WTC11 (cell line): ENCODE data around the gene ELOVL5. TPM values are rescaled to one million over a fixed set of nuclear protein-coding genes. Genes with fewer than 3 reads are reported as not detected.

ENCODE experiments used
- ATAC-seq: fragments of 200-7000 bp; cut with Tn5 transposase; 2 replicates; pipeline ENCODE4 v1.10.0; 2021; ENCODE audit warnings: mild to moderate bottlenecking, moderate library complexity
- CTCF ChIA-PET: fragments of 300-600 bp; sonication (Branson Sonifier 250); formaldehyde crosslinking; loops from one replicate; lab custom pipeline; 2021; ENCODE audit warnings: antibody characterized with exemption; lab: Charles Lee
- POLR2A ChIA-PET: fragments of 350-600 bp; sonication (Branson Sonifier 250); formaldehyde crosslinking; loops from one replicate; lab custom pipeline; 2021; ENCODE audit warnings: antibody characterized with exemption; lab: Charles Lee
- DNase-seq: peaks from one replicate; pipeline ENCODE4 v3.0.0; 2021; ENCODE audit warnings: low spot score
- H3K27ac Mint-ChIP-seq: 2 replicates; pipeline ENCODE4 v1.8.0; 2021; ENCODE audit warnings: mixed read lengths
- H3K27me3 Mint-ChIP-seq: 2 replicates; pipeline ENCODE4 v1.8.0; 2021; ENCODE audit warnings: low read depth, mild to moderate bottlenecking, moderate library complexity, mixed read lengths
- H3K36me3 Mint-ChIP-seq: 2 replicates; pipeline ENCODE4 v1.8.0; 2021; ENCODE audit warnings: mixed read lengths
- H3K4me1 Mint-ChIP-seq: 2 replicates; pipeline ENCODE4 v1.8.0; 2022; ENCODE audit warnings: mixed read lengths
- H3K4me3 Mint-ChIP-seq: 2 replicates; pipeline ENCODE4 v1.8.0; 2021; ENCODE audit warnings: mild to moderate bottlenecking, moderate library complexity, mixed read lengths
- H3K9me3 Mint-ChIP-seq: 2 replicates; pipeline ENCODE4 v1.8.0; 2021; ENCODE audit warnings: mixed read lengths
- FOXP1 ChIP-seq: sonication (generic); formaldehyde crosslinking; IDR thresholded peaks from 2 replicates; pipeline ENCODE4 v1.8.0; 2022; ENCODE audit warnings: missing genetic modification reagents, mild to moderate bottlenecking, moderate library complexity, borderline replicate concordance
- GTF2I ChIP-seq: fragments of 250-450 bp; sonication (Bioruptor Pico); conservative IDR thresholded peaks from 2 replicates; pipeline ENCODE4 v1.4.0; 2021; ENCODE audit warnings: mild to moderate bottlenecking
- JUN ChIP-seq: sonication (generic); formaldehyde crosslinking; IDR thresholded peaks from 2 replicates; pipeline ENCODE4 v1.8.0; 2023; ENCODE audit warnings: mild to moderate bottlenecking, missing genetic modification reagents
- NFYB ChIP-seq: sonication (generic); formaldehyde crosslinking; conservative IDR thresholded peaks from 2 replicates; pipeline ENCODE4 v1.8.0; 2022; ENCODE audit warnings: low read depth, missing genetic modification reagents
- SMAD4 ChIP-seq: sonication (generic); formaldehyde crosslinking; IDR thresholded peaks from 2 replicates; pipeline ENCODE4 v1.8.0; 2022; ENCODE audit warnings: mild to moderate bottlenecking, missing genetic modification reagents
- SOX15 ChIP-seq: fragments of 250-450 bp; sonication (Bioruptor Pico); IDR thresholded peaks from 2 replicates; pipeline ENCODE4 v1.9.0; 2021; ENCODE audit warnings: mild to moderate bottlenecking
- SP1 ChIP-seq: sonication (generic); formaldehyde crosslinking; conservative IDR thresholded peaks from 2 replicates; pipeline ENCODE4 v1.8.1; 2022; ENCODE audit warnings: missing genetic modification reagents
- TEAD1 ChIP-seq: sonication (generic); formaldehyde crosslinking; IDR thresholded peaks from 2 replicates; pipeline ENCODE4 v1.8.0; 2022; ENCODE audit warnings: mild to moderate bottlenecking, missing genetic modification reagents
- ZNF219 ChIP-seq: sonication (generic); formaldehyde crosslinking; IDR thresholded peaks from 2 replicates; pipeline ENCODE4 v1.8.0; 2023; ENCODE audit warnings: missing genetic modification reagents, mild to moderate bottlenecking, borderline replicate concordance
- ZNF263 ChIP-seq: sonication (generic); formaldehyde crosslinking; IDR thresholded peaks from 2 replicates; pipeline ENCODE4 v1.8.1; 2022; ENCODE audit warnings: low read depth, mild to moderate bottlenecking, moderate library complexity, missing genetic modification reagents
- ZNF317 ChIP-seq: sonication (generic); formaldehyde crosslinking; IDR thresholded peaks from 2 replicates; pipeline ENCODE4 v1.8.1; 2023; ENCODE audit warnings: low read depth, mild to moderate bottlenecking, moderate library complexity, missing genetic modification reagents, borderline replicate concordance
- ZNF416 ChIP-seq: fragments of 250-450 bp; sonication (Bioruptor Pico); IDR thresholded peaks from 2 replicates; pipeline ENCODE4 v1.9.0; 2021; ENCODE audit warnings: mild to moderate bottlenecking, inconsistent platforms
- ZNF671 ChIP-seq: fragments of 250-450 bp; sonication (Bioruptor Pico); IDR thresholded peaks from 2 replicates; pipeline ENCODE4 v1.8.0; 2021; ENCODE audit warnings: mild to moderate bottlenecking
- total RNA-seq: library from RNA; stranded (reverse); gene quantifications from 3 replicates; pipeline ENCODE4 v1.2.3, GENCODE V29; 2021
- TF ChIP-seq, protein P1 (sequence below): sonication (generic); formaldehyde crosslinking; IDR thresholded peaks from 2 replicates; pipeline ENCODE4 v1.8.0; 2022; ENCODE audit warnings: missing genetic modification reagents
- TF ChIP-seq, protein P2 (sequence below): fragments of 250-450 bp; sonication (Bioruptor Pico); conservative IDR thresholded peaks from 2 replicates; pipeline ENCODE4 v1.9.0; 2021; ENCODE audit warnings: mild to moderate bottlenecking
- TF ChIP-seq, protein P3 (sequence below): sonication (generic); formaldehyde crosslinking; IDR thresholded peaks from 2 replicates; pipeline ENCODE4 v1.8.0; 2022; ENCODE audit warnings: mild to moderate bottlenecking, missing genetic modification reagents
- TF ChIP-seq, protein P4 (sequence below): sonication (generic); formaldehyde crosslinking; IDR thresholded peaks from 2 replicates; pipeline ENCODE4 v1.8.1; 2023; ENCODE audit warnings: mild to moderate bottlenecking, missing genetic modification reagents, moderate library complexity
- TF ChIP-seq, protein P5 (sequence below): fragments of 250-450 bp; sonication (Bioruptor Pico); IDR thresholded peaks from 2 replicates; pipeline ENCODE4 v1.9.0; 2021; ENCODE audit warnings: mild to moderate bottlenecking

Gene ELOVL5
- total RNA-seq, 1 experiment from 2014 or later, result 122 TPM

DNA sequence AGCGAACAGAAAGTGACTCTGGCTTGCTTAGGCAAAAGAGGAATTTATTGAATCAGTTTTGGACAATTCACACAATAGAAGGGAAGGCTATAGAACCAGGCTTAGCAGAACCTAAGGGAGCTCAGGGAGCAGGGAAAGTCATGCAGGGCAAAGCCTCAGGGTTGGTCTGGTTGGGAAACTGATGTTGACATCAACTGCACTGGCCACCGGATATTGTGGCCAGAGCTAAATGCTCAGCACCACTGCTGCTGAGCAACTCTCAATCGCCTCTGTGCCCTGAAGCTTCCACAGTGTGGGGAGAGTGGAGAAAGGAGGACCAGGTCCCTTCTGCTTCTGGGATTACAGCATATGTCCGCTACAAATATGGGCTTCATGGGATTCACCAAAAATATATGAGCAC, 106.8 kb downstream of the ELOVL5 start (continued):
- TF ChIP-seq, protein P1, sequence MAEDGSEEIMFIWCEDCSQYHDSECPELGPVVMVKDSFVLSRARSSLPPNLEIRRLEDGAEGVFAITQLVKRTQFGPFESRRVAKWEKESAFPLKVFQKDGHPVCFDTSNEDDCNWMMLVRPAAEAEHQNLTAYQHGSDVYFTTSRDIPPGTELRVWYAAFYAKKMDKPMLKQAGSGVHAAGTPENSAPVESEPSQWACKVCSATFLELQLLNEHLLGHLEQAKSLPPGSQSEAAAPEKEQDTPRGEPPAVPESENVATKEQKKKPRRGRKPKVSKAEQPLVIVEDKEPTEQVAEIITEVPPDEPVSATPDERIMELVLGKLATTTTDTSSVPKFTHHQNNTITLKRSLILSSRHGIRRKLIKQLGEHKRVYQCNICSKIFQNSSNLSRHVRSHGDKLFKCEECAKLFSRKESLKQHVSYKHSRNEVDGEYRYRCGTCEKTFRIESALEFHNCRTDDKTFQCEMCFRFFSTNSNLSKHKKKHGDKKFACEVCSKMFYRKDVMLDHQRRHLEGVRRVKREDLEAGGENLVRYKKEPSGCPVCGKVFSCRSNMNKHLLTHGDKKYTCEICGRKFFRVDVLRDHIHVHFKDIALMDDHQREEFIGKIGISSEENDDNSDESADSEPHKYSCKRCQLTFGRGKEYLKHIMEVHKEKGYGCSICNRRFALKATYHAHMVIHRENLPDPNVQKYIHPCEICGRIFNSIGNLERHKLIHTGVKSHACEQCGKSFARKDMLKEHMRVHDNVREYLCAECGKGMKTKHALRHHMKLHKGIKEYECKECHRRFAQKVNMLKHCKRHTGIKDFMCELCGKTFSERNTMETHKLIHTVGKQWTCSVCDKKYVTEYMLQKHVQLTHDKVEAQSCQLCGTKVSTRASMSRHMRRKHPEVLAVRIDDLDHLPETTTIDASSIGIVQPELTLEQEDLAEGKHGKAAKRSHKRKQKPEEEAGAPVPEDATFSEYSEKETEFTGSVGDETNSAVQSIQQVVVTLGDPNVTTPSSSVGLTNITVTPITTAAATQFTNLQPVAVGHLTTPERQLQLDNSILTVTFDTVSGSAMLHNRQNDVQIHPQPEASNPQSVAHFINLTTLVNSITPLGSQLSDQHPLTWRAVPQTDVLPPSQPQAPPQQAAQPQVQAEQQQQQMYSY, result no peak
- TF ChIP-seq JUN (no peak), ZNF219 (CRISPR knock-in tag) (no peak), ZNF671 (CRISPR knock-in tag) (no peak), ZNF317 (CRISPR knock-in tag) (no peak), SMAD4 (CRISPR knock-in tag) (no peak)
- TF ChIP-seq, protein P2, sequence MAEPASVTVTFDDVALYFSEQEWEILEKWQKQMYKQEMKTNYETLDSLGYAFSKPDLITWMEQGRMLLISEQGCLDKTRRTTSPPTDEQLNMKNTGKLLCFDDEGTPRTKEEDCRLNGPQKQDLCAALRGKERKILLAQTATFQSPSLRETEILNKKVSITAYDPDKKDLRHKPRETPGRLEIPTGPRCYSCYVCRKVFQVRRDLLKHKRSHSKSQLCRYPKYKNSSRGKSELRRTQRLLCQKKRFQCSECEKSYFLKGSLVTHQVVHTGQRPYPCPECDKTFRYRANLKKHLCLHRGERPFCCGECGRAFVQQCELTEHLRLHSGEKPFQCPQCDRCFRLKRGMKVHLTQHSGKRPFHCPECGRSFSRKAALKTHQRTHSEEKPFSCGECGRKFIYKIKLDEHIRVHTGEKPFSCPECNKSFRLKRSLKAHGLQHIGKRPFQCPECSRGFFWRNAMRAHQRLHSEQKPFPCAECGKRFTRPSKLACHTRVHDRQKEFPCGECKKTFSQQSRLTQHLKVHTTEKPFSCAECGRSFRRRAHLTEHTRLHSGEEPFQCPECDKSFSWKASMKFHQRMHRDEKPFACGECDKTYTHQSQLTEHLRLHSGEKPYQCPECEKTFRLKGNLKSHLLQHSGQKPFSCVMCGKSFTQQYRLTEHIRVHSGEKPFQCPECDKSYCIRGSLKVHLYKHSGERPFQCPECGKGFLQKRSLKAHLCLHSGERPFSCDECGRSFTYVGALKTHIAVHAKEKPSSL (CRISPR knock-in tag), result no peak

DNA sequence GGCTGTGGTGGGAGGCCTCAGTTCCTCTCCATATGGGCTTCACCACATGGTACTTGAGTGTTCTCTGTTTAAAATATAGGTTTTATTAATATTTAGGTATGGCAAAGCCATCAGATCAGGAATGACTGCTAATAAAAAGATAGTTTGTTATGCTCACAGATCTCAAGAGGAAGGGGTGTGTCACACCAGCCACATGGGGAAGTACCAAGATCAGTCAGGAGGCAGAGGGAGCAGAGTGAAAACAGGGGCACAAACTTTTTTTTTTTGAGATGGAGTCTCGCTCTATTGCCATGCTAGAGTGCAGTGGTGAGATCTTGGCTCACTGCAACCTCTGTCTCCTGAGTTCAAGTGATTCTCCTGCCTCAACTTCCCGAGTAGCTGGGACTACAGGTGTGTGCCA, 108.0 kb downstream of the ELOVL5 start:
- DNase-seq, result no peak
- Mint-ChIP-seq H3K36me3 (no peaks in the 10 kb centered on the region), H3K4me1 (no peaks in the 10 kb centered on the region), H3K27me3 (0 out of 2 replicates have a peak, but pooled peaks cover 4% of the 10 kb centered on the region), H3K27ac (no peak overlapping the region), H3K4me3 (no peak overlapping the region), H3K9me3 (peaks cover 18% of the 10 kb centered on the region)
- no peak for ATAC-seq
- ChIA-PET POLR2A (no interaction called here), CTCF (no interaction called here)
- TF ChIP-seq ZNF263 (CRISPR knock-in tag), result no peak
- TF ChIP-seq ZNF416, result no peak
- TF ChIP-seq, protein P3, sequence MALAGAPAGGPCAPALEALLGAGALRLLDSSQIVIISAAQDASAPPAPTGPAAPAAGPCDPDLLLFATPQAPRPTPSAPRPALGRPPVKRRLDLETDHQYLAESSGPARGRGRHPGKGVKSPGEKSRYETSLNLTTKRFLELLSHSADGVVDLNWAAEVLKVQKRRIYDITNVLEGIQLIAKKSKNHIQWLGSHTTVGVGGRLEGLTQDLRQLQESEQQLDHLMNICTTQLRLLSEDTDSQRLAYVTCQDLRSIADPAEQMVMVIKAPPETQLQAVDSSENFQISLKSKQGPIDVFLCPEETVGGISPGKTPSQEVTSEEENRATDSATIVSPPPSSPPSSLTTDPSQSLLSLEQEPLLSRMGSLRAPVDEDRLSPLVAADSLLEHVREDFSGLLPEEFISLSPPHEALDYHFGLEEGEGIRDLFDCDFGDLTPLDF (CRISPR knock-in tag), result no peak
- no peak for TF ChIP-seq SOX15
- no peak for TF ChIP-seq SP1 (CRISPR knock-in tag)
- TF ChIP-seq GTF2I, result no peak
- TF ChIP-seq NFYB (CRISPR knock-in tag), result no peak
- TF ChIP-seq FOXP1, result no peak
- TF ChIP-seq, protein P4, sequence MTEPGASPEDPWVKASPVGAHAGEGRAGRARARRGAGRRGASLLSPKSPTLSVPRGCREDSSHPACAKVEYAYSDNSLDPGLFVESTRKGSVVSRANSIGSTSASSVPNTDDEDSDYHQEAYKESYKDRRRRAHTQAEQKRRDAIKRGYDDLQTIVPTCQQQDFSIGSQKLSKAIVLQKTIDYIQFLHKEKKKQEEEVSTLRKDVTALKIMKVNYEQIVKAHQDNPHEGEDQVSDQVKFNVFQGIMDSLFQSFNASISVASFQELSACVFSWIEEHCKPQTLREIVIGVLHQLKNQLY (CRISPR knock-in tag), result no peak
- TF ChIP-seq TEAD1 (CRISPR knock-in tag), result no peak
- TF ChIP-seq, protein P5, sequence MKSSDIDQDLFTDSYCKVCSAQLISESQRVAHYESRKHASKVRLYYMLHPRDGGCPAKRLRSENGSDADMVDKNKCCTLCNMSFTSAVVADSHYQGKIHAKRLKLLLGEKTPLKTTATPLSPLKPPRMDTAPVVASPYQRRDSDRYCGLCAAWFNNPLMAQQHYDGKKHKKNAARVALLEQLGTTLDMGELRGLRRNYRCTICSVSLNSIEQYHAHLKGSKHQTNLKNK (CRISPR knock-in tag), result no peak

- Mint-ChIP-seq H3K27ac (no peak overlapping the region), H3K4me1 (no peaks in the 10 kb centered on the region), H3K27me3 (peaks cover 4% of the 10 kb centered on the region; the same call in 1 of the 2 replicates), H3K36me3 (no peaks in the 10 kb centered on the region), H3K4me3 (no peak overlapping the region), H3K9me3 (peaks cover 18% of the 10 kb centered on the region)
- TF ChIP-seq GTF2I, result no peak
- DNase-seq, result no peak
- CTCF ChIA-PET, result no interaction called here
- POLR2A ChIA-PET, result no interaction called here
- no peak for ATAC-seq
Observed at GRCh38 chr6:53240139-53240538, 108.6 kb downstream of the ELOVL5 start.
